Measurements from ENCODE around the gene RDM1.

RDM1 gene

DNA sequence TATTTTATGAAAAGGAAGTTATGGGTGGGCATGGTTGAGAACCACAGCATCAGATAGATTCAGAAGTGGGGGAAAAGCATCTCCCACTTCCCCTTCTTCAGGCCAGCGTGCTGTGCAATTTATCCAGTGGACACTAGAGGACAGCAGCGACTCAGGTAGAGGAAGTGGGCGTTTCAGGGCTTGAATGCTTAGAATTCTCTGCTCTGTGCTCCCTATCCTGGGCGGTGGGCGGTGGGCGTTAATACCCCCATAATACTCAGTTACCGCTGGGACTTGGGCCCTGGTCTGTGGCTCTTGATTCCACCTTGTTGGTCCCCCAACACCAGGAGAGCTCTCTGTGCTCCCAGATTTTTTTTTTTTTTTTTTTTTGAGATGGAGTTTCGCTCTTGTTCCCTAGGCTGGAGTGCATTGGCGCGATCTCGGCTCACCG is 16.6 kb upstream of the RDM1 start:
- peak; percentile 57 to 70 for DNase-seq (ENCODE audit: low read depth in 1 of 2, low spot score in 1 of 2)
- Histone ChIP-seq H3K27ac (replicated peaks) (no peak overlapping the region), H3K27me3 (ENCODE audit: insufficient read depth, poor library complexity, severe bottlenecking) (no peaks in the 10 kb centered on the region), H3K4me3 (replicated peaks; ENCODE audit: insufficient read depth, low read length) (peak overlapping the region; percentile 45)
- no peak for TF ChIP-seq GABPA (IDR thresholded peaks at IDR 0.05; ENCODE audit: low read depth)
- TF ChIP-seq, protein P1, sequence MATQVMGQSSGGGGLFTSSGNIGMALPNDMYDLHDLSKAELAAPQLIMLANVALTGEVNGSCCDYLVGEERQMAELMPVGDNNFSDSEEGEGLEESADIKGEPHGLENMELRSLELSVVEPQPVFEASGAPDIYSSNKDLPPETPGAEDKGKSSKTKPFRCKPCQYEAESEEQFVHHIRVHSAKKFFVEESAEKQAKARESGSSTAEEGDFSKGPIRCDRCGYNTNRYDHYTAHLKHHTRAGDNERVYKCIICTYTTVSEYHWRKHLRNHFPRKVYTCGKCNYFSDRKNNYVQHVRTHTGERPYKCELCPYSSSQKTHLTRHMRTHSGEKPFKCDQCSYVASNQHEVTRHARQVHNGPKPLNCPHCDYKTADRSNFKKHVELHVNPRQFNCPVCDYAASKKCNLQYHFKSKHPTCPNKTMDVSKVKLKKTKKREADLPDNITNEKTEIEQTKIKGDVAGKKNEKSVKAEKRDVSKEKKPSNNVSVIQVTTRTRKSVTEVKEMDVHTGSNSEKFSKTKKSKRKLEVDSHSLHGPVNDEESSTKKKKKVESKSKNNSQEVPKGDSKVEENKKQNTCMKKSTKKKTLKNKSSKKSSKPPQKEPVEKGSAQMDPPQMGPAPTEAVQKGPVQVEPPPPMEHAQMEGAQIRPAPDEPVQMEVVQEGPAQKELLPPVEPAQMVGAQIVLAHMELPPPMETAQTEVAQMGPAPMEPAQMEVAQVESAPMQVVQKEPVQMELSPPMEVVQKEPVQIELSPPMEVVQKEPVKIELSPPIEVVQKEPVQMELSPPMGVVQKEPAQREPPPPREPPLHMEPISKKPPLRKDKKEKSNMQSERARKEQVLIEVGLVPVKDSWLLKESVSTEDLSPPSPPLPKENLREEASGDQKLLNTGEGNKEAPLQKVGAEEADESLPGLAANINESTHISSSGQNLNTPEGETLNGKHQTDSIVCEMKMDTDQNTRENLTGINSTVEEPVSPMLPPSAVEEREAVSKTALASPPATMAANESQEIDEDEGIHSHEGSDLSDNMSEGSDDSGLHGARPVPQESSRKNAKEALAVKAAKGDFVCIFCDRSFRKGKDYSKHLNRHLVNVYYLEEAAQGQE (IDR thresholded peaks at IDR 0.05; ENCODE audit: insufficient replicate concordance, low read depth), result no peak
- TF ChIP-seq SPI1 (IDR thresholded peaks at IDR 0.05; ENCODE audit: borderline replicate concordance, low read depth), result peak; percentile 97
- no peak for TF ChIP-seq POLR2AphosphoS5 (IDR thresholded peaks at IDR 0.05; ENCODE audit: low read depth)
- TF ChIP-seq CTCF (IDR thresholded peaks at IDR 0.05; ENCODE audit: insufficient read depth, low read length), result peak; percentile 94

DNA sequence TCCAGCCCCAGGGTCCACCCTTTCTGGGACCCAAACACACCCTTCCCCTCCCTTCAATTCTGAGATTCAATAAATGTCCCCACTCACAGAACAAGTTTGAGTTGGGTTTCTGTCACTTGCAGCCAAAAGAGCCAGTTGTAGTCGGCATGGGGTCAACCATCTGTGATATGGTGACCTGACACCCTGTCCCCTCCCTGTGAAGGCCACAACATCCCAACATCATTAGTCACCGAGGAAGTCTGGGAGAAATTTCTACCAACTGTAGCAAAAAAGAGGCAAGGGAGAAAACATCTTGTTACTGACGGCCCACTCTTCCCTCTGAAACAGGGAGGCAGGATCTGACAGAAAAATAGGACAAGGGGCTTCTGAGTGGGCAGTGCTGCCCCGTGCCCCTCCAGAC is 13.6 kb upstream of the RDM1 start:
- H3K4me3 ChIP-seq (replicated peaks; ENCODE audit: insufficient read depth, low read length), result no peak overlapping the region
- DNase-seq (ENCODE audit: low read depth in 1 of 2, low spot score in 1 of 2), result no peak
- no peak overlapping the region for H3K27ac ChIP-seq (replicated peaks)
- no peaks in the 10 kb centered on the region for H3K27me3 ChIP-seq (ENCODE audit: insufficient read depth, poor library complexity, severe bottlenecking)
- no peak for TF ChIP-seq SPI1 (IDR thresholded peaks at IDR 0.05; ENCODE audit: borderline replicate concordance, low read depth)
- no peak for TF ChIP-seq CTCF (IDR thresholded peaks at IDR 0.05; ENCODE audit: insufficient read depth, low read length)
- TF ChIP-seq, protein P1 (IDR thresholded peaks at IDR 0.05; ENCODE audit: insufficient replicate concordance, low read depth), result no peak
- TF ChIP-seq GABPA (IDR thresholded peaks at IDR 0.05; ENCODE audit: low read depth), result no peak
- TF ChIP-seq POLR2AphosphoS5 (IDR thresholded peaks at IDR 0.05; ENCODE audit: low read depth), result no peak

GRCh38 chr17:35943537-35943936 is 13.0 kb upstream of the RDM1 start, which contains the start of gene LYZL6:
LYZL6 (minus strand) TSS chr17:35943713; CDS start chr17:35939356, 4,357 bp downstream.
- no peak within 1 kb of the TSS for H3K27ac ChIP-seq (replicated peaks)
- H3K4me3 ChIP-seq (replicated peaks; ENCODE audit: insufficient read depth, low read length), result no peak within 1 kb of the TSS
- no peaks in the 10 kb centered on the region for H3K27me3 ChIP-seq (ENCODE audit: insufficient read depth, poor library complexity, severe bottlenecking)
- DNase-seq (ENCODE audit: low read depth in 1 of 2, low spot score in 1 of 2), result no peak
- TF ChIP-seq CTCF (IDR thresholded peaks at IDR 0.05; ENCODE audit: insufficient read depth, low read length) (no peak), GABPA (IDR thresholded peaks at IDR 0.05; ENCODE audit: low read depth) (no peak), SPI1 (IDR thresholded peaks at IDR 0.05; ENCODE audit: borderline replicate concordance, low read depth) (no peak), POLR2AphosphoS5 (IDR thresholded peaks at IDR 0.05; ENCODE audit: low read depth) (no peak)
- TF ChIP-seq, protein P1 (IDR thresholded peaks at IDR 0.05; ENCODE audit: insufficient replicate concordance, low read depth), result no peak
